IPS DF 4.7 (cell line): ENCODE data around the gene PRKCE.
"Not testable (repeated sequence)": the region's sequence is repeated elsewhere in the genome, so short reads cannot be mapped to it uniquely, and the experiment has no call there.

Experiments used
- DNase-seq: peaks from one replicate; pipeline ENCODE4 v3.0.0-alpha.2; 2013; ENCODE audit warnings: low spot score; ENCODE audit errors: extremely low read depth

PRKCE gene

GRCh38 chr2:45696708-45697107, 45.2 kb downstream of the PRKCE start:
- no peak for DNase-seq

DNA sequence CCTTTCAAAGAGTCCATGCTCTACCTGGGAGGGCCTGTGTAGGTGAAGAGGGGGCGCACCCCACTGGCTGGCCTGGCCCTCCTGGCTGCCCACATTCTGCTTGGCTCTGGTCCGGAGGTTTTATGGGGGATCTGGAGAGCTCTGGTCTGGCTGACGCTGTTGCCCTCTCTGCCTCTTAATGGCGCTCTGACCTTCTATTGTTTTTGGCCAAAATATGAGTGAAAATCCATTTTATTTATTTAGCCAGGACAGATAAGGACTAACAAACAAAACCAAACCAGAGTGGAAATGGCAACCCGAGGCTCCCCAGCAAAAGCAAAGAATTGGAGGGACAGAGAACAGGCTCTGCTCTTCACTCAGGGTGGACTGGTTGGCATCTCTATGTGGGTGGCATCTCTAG, 45.7 kb downstream of the PRKCE start:
- DNase-seq = no peak

- no peak for DNase-seq
Measured at GRCh38 chr2:45698554-45698953, 47.1 kb downstream of the PRKCE start.

DNA sequence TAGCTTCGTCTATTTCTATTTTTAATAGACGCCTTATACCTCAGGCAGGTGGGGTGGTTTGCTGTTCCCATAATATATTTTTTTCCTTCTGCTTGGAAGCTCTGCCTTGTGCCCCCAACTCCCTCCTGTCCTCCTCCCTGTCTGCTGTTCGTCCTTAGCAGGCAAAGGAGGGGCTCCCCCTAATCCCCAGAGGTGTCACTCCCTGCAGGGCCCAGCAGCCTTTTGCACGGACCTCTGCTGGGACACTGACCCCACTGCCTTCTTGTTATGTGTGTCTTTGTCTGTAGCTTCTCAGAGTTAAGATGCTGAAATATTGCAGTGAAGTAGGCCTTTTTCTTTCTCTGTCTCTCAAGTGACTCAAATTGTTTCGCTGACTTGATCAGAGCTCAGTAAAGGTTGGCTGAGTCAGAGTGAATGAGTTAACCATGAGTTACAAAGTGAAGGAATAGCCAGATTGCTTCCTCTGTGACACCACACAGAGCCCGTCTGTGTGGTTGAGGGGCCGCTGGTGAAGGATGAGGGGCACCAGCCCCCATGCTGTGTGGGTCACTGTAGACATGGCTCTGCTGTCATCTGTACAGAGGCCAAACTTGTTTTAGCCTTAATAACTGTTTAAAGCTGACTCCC, 47.7 kb downstream of the PRKCE start:
- no peak for DNase-seq

- no peak for DNase-seq
Measured at GRCh38 chr2:45700407-45701013, 49.0 kb downstream of the PRKCE start.

DNA sequence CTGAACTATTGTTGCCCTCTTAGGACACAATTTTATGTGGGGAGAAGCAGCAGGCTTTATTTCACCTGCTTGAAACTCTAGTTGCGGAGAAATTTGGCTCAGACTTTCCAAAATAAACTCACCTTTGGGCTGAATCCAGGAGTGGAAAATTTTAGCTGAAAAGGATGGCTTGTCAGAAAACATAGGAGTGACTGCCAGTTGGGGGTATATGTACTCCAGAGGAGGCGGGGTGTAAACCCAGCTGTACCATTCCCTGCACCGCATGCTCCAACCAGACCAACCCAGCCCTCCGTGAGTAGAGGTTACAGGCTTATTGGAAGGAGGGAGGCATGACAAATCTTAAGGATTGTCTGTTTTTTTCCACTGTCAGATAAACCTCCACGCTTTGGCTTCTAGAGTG, 53.8 kb downstream of the PRKCE start:
- no peak for DNase-seq

DNA sequence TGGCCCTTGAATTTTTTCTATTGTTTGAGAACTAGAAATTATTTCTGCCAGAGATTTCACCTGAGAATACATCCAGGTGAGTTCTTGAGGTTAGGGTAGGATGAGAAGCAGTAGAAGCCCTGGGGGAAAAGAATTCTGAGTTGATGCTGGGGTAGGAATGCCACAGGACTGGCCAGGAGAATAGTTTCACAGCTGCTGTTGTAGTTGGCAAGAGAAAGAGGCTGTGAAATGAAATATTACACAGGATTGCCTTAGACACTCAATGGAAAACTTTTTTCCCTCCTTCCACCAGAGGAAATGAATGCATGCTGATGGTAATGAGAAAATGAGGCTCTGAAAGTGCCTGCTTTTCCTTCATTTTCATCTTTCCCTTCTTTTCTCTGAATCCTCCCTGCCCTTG, 54.6 kb downstream of the PRKCE start:
- no peak for DNase-seq

DNA sequence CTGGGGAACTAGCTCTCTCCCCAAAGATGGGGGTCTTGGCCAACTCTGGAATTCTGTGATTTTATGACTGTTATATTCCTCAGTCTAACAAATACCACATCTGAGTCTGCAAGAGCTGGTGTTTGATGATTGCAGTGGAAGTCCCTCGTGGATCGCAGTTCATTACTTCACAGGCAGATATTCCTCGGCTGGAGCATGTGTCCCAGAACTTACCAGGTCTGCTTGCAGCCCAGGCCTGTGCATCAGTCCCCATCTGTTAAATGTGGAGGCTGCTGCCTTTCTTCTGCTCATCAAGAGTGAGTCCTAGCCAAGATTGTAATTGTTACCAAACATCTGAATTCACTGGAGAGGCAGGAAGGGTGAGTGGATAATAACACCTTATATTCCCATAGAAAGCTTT, 55.5 kb downstream of the PRKCE start:
- no peak for DNase-seq

DNA sequence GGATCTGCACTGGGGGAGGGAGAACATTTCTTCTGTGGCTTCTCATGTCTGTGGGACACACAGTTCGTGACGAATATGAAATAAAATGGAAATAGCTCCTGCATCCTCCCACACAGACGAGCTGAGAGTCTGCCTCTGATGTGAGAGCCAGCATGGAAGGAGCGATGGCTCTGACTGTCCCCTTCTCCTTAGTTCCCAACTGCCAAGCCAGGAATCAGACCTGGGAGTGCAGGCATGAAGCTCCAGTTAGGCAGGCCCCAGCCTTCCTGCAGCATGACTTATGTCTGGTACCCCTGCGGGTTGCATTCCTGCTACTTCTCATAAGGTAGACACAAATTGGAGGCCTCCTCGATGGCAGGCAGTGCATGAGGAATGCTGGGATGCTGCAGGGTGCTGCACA, 56.2 kb downstream of the PRKCE start:
- no peak for DNase-seq

- DNase-seq = no peak
Measured at GRCh38 chr2:45708501-45708900, 57.0 kb downstream of the PRKCE start.

- DNase-seq = no peak
Measured at GRCh38 chr2:45709137-45709536, 57.7 kb downstream of the PRKCE start.

DNA sequence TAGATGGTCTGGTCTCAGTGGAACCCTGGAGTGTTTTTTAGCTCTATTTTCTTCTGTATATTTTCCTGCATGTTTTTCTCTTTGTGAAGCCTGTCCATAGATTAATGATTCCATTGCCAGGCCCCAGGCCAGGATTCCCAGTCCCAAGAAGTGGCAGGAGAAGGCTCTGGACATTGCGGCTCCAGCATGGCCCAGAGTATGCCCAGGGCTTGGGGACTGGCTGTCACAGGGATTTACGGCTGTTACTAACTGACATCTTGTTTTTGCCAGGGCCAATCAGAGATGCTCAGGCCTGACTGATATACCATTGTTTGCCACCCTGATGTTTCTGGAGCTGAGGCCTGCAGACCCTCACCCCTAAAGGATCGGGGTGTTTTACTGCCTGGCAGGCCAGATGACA, 59.0 kb downstream of the PRKCE start:
- no peak for DNase-seq

DNA sequence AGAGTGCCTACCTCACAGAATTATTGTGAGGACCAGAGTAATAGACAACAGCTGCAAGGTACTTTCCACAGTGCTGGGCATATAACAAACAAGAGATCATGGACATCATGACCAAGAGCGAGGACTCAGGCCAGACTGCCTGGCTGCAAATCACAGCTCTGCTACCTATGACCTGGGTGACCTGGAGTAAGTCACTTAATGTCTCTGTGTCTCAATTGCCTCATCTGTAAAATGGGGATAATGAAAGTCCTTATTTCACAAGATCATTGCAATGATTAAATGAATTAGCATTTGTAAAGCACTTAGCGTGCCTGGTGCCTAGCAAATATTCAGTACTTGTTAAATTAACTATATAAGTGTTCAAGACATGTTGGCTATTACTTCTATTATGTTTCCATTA, 59.7 kb downstream of the PRKCE start:
- DNase-seq = no peak

- no peak for DNase-seq
Measured at GRCh38 chr2:45712570-45712969, 61.1 kb downstream of the PRKCE start.

DNA sequence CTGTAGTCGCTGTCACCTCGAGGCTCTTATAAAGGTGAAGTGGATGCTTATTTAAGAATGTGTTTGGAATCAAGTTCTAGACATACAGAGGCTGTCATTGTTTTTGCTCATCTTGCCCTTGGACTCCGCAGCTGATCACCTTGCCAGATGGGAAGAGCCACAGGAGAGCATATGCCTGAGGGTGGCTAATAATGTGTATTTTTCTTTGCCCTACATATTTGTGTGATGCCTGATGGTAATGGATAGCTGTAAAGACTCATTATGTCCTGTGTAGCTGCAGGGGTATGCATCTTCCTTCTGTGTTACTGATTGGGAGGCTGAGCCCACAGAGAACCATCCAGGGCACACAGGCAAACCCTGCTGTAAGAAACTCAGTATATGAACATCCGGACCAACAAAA, 61.7 kb downstream of the PRKCE start:
- DNase-seq = no peak

DNA sequence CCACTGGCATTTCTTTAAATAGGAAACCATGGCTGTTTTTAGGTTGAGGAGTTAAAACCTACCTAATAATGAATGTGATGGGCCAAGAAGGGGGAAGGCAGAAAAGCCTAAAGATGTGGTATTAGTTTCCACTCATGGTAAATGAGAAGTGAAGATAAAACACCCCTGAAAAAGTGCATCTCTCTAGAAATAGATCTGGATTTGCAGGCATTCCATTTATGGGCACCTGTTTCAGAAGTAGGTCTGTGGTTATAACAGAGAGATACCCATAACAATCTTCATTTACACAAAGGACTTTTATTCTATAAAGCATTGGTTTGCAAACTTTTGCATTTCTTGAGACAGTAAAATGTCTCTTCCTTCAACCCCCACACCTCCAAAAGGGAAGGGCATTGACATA, 62.1 kb downstream of the PRKCE start:
- no peak for DNase-seq

DNA sequence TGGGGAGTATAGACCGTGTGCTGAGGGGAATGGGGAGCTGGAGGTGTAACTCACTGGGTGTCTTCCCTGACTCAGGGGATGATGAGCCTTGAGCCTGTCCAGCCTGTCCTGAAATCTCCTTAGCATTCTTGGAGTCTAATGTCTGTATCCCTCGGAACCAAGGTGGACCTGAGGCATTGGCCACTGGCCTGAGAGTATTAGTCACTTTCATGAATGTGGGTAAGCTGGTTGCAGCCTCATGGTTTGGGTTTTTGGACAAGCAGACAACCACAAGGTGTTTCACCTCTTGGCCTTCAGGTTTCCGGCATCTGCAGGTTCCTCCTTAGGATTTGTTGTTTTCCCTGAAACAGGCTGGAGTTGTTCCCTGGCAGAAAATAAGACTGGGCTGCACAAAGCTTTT, 63.2 kb downstream of the PRKCE start:
- DNase-seq = no peak

DNA sequence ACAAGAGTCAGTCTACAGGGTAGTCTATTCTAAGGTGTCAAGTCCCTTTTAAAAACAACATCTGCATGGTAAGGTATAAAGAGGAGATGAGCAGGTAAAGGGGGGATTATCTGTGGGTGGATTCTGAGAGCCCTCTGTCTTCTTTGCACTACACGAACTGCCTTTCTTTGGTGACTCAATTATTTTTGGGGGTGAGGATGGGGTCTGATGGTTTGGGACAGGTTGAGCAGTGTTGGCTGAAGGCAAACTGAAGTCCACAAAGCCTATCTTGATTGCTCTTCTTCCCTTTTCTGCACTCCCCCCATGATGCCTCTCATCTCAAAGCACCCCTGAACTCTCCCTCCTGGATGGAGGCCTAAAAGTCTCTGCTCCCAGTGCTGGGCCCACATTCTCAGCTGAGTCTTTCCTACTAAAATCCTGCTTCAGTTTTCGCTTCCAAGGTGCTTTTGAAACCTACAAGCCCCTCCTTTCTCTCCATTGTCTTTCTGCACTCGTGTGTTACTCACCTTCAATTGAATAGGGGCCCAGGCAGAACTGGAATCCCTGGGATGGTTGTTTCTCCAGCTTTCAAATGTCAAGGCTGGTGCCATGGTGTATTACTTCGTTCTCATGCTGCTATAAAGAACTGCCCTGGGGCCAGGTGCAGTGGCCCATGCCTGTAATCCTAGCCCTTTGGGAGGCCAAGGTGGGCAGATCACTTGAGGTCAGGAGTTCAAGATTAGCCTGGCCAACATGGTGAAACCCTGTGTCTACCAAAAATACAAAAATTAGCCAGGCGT, 64.3 kb downstream of the PRKCE start:
- no peak for DNase-seq

- not testable (repeated sequence) for DNase-seq
Measured at GRCh38 chr2:45716432-45716831, 65.0 kb downstream of the PRKCE start.

DNA sequence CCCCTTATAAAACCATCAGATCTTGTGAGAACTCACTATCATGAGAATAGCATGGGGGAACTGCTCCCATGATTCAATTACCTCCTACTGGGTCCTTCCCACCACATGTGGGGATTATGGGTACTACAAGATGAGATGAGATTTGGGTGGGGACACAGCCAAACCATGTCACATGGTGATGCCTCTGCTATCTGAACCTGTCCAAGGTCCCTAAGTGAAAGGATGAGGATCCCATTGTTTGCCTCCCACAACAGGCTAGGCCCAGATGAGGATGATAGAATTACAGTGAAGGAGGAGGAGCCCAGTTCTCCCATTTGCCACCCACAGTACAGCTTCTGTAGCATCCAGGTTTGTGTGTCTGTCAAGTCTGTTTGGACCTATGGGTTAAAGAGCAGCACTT, 65.4 kb downstream of the PRKCE start:
- no peak for DNase-seq

DNA sequence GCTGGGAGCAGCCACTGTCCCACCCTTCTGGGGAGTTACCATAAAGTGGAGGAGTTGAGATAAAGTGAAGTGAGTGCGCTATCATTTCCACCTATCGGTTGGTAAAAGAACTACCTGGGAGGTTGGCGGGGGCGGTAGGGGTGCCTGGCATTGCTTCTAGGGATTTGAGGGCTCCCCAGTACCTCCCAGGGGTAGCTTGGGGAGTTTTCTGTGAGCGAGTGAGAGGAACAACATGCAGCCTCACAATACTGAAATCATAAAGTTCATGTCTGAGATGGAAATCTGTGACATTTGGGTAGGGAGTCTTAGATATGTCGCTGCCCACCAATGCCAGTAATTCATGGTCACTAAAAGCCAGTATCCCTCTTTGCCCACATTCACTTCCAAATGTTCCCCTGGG, 68.7 kb downstream of the PRKCE start:
- no peak for DNase-seq

DNA sequence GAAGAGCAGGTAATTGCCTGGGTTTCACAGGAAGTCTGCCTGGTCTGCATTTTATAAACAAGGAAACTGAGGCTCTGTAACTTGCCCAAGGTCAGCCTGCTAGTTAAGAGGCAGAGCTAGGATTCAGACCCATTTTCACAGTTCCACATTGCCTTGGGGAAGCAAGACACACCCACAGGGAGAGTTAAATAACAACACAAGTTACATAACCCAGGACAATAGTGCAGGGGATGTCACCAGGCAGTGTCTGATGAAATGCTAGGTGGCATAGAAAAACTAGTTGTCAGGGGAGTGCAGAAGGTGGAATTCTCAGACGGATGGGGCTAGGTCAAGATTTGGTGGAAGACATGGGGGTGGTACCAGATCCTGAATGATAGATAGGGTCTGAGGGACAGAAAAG, 69.7 kb downstream of the PRKCE start:
- no peak for DNase-seq

DNA sequence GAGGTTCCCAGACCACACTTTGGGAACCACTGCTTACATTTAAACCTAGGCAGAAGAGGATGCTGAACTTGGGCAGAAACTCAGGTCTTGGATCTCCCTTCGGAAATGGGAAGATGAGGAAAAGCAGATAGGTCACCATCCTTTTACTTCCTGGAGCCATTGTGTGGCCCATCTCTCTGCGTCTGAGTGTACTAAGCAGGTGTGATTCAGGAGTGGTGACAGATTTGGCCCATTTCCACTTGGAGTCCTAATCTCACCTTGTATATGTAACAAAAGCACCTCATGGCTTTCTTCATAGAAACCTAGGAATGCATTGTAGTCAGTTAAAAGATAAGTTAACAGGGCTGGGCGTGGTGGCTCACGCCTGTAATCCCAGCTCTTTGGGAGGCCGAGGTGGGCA, 71.0 kb downstream of the PRKCE start:
- DNase-seq = no peak
